Stimulated activated CD4-positive, alpha-beta T cell treated with anti-CD3 and anti-CD28 coated beads, Interleukin-1b, Interleukin-23, amount 100 ng/mL, for 48 hours (primary cell): ENCODE results near the gene LDLR.
A peak's percentile ranks its signal among the peaks of the same experiment; 100 is the strongest.
"Not testable (repeated sequence)": the region's sequence is repeated elsewhere in the genome, so short reads cannot be mapped to it uniquely, and the experiment has no call there.

Experiments
- DNase-seq: peaks from one replicate; pipeline ENCODE4 v3.0.0-alpha.2; 2020

LDLR gene

GRCh38 chr19:11076792-11077191, 12.5 kb upstream of the LDLR start:
- not testable (repeated sequence) for DNase-seq

- no peak for DNase-seq
Measured at GRCh38 chr19:11078893-11079292, 10.4 kb upstream of the LDLR start.

GRCh38 chr19:11079999-11080398, 9.3 kb upstream of the LDLR start:
- no peak for DNase-seq

- DNase-seq: no peak
Measured at GRCh38 chr19:11087870-11088505, 1.3 kb upstream of the LDLR start.

GRCh38 chr19:11088506-11089253, 583 bp upstream of the LDLR start:
- no peak for DNase-seq

- not testable (repeated sequence) for DNase-seq
Measured at GRCh38 chr19:11090014-11090263, 676 bp downstream of the LDLR start.

GRCh38 chr19:11090264-11090996, 1.2 kb downstream of the LDLR start:
- peak; percentile 98 for DNase-seq

- DNase-seq: no peak
Measured at GRCh38 chr19:11090997-11091702, 1.9 kb downstream of the LDLR start.

- peak; percentile 48 for DNase-seq
Measured at GRCh38 chr19:11091703-11092153, 2.5 kb downstream of the LDLR start.

GRCh38 chr19:11092181-11092538, 2.9 kb downstream of the LDLR start:
- peak; percentile 24 for DNase-seq

- no peak for DNase-seq
Measured at GRCh38 chr19:11093689-11094238, 4.5 kb downstream of the LDLR start.

GRCh38 chr19:11094520-11094894, 5.2 kb downstream of the LDLR start:
- no peak for DNase-seq

- no peak for DNase-seq
Measured at GRCh38 chr19:11096210-11096841, 7.1 kb downstream of the LDLR start.

GRCh38 chr19:11097367-11097766, 8.1 kb downstream of the LDLR start:
- DNase-seq: not testable (repeated sequence)

- DNase-seq: no peak
Measured at GRCh38 chr19:11098327-11098726, 9.1 kb downstream of the LDLR start.

GRCh38 chr19:11098861-11099260, 9.6 kb downstream of the LDLR start:
- DNase-seq: no peak

- no peak for DNase-seq
Measured at GRCh38 chr19:11100049-11100448, 10.8 kb downstream of the LDLR start.

GRCh38 chr19:11101057-11101456, 11.8 kb downstream of the LDLR start:
- DNase-seq: no peak

GRCh38 chr19:11102944-11103343, 13.7 kb downstream of the LDLR start:
- DNase-seq: no peak

- DNase-seq: not testable (repeated sequence)
Measured at GRCh38 chr19:11103667-11104066, 14.4 kb downstream of the LDLR start.

- no peak for DNase-seq
Measured at GRCh38 chr19:11105014-11105636, 15.9 kb downstream of the LDLR start.

GRCh38 chr19:11106477-11106876, 17.2 kb downstream of the LDLR start:
- no peak for DNase-seq
